Measurements from ENCODE around the gene C20orf202.

DNA sequence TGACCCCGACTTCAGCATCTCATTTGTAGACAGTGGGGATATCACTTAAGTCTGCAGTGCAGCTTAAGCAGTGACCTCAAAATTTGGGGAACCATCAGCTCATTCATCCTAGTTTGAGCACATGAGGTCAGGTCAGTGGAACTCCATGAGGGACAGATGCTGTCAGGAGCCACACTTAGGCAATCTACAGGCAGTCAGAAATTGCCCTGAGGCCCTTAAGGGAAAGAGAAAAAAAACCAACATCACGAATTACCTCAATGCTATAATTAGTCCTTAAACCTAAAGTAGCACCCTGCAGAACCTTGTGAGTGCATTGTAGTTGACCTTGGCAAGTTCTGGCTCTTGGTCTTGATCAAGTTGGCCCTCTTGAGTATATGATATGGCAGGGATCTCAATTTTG is 39.6 kb upstream of the C20orf202 start:
- TF ChIP-seq, protein P1, sequence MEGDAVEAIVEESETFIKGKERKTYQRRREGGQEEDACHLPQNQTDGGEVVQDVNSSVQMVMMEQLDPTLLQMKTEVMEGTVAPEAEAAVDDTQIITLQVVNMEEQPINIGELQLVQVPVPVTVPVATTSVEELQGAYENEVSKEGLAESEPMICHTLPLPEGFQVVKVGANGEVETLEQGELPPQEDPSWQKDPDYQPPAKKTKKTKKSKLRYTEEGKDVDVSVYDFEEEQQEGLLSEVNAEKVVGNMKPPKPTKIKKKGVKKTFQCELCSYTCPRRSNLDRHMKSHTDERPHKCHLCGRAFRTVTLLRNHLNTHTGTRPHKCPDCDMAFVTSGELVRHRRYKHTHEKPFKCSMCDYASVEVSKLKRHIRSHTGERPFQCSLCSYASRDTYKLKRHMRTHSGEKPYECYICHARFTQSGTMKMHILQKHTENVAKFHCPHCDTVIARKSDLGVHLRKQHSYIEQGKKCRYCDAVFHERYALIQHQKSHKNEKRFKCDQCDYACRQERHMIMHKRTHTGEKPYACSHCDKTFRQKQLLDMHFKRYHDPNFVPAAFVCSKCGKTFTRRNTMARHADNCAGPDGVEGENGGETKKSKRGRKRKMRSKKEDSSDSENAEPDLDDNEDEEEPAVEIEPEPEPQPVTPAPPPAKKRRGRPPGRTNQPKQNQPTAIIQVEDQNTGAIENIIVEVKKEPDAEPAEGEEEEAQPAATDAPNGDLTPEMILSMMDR (conservative IDR thresholded peaks at IDR 0.05) = no peak
- no peak for TF ChIP-seq ZFX (IDR thresholded peaks at IDR 0.05)
